Measurements from ENCODE around the gene ESPL1. TPM values are rescaled to one million over a fixed set of nuclear protein-coding genes. Genes with fewer than 3 reads are reported as not detected.

Gene ESPL1
- total and polyA plus RNA-seq, 2 of the 13 experiments (the other 11 are each of a cell fraction or from before 2014, with no cell fraction given) = 5.8 to 11.5 TPM

- TF ChIP-seq ZNF710 (CRISPR knock-in tag; IDR thresholded peaks at IDR 0.05; ENCODE audit: borderline replicate concordance) (peak; percentile 75; the same call in 1 of the 2 replicates), MYC (CRISPR knock-in tag; IDR thresholded peaks at IDR 0.05; ENCODE audit: borderline replicate concordance) (peak; percentile 62), ZNF460 (CRISPR knock-in tag; IDR thresholded peaks at IDR 0.05; ENCODE audit: borderline replicate concordance) (no peak), ISL2 (CRISPR knock-in tag; IDR thresholded peaks at IDR 0.05) (peak; percentile 64; the same call in 1 of the 2 replicates), ZMAT3 (CRISPR knock-in tag; conservative IDR thresholded peaks at IDR 0.05) (0 out of 2 replicates have a peak, but pooled peaks have one; percentile 16), GMEB1 (CRISPR knock-in tag; IDR thresholded peaks at IDR 0.05; ENCODE audit: borderline replicate concordance) (peak; percentile 61; the same call in 1 of the 2 replicates), TBX2 (CRISPR knock-in tag; IDR thresholded peaks at IDR 0.05; ENCODE audit: borderline replicate concordance) (0 out of 2 replicates have a peak, but pooled peaks have one; percentile 8), NR2F1 (CRISPR knock-in tag; IDR thresholded peaks at IDR 0.05) (no peak), HHEX (CRISPR knock-in tag; IDR thresholded peaks at IDR 0.05) (no peak), SRSF1 (optimal IDR thresholded peaks at IDR 0.05; ENCODE audit: low read depth, low read length) (peak; percentile 75), SNAI1 (CRISPR knock-in tag; IDR thresholded peaks at IDR 0.05; ENCODE audit: borderline replicate concordance) (0 out of 2 replicates have a peak, but pooled peaks have one; percentile 24), ZNF878 (CRISPR knock-in tag; IDR thresholded peaks at IDR 0.05) (0 out of 2 replicates have a peak, but pooled peaks have one; percentile 46), GABPB1 (CRISPR knock-in tag; IDR thresholded peaks at IDR 0.05) (peak; percentile 90), TFE3 (CRISPR knock-in tag; IDR thresholded peaks at IDR 0.05) (peak; percentile 43; the same call in 1 of the 2 replicates), SOX13 (IDR thresholded peaks at IDR 0.05) (no peak), SOX13 (CRISPR knock-in tag; conservative IDR thresholded peaks at IDR 0.05 in 1 of 2, IDR thresholded peaks at IDR 0.05 in 1 of 2) (0 out of 4 replicates have a peak, but pooled peaks of 1 of the 2 experiments have one; percentile 31), ZNF333 (CRISPR knock-in tag; IDR thresholded peaks at IDR 0.05; ENCODE audit: borderline replicate concordance) (peak; percentile 62; the same call in 1 of the 2 replicates), ZNF589 (CRISPR knock-in tag; conservative IDR thresholded peaks at IDR 0.05) (0 out of 2 replicates have a peak, but pooled peaks have one; percentile 20)
Observed at GRCh38 chr12:53251477-53252348, 16.4 kb upstream of the ESPL1 start (continued).

All from HepG2 (cell line).